Esophagus squamous epithelium (tissue), 4 donors: Measurements from ENCODE around the gene MAP4K4.

ENCODE experiments used
- POLR2A ChIP-seq, 4 donors: fragments of 450-650 bp; IDR thresholded peaks; one replicate each; pipeline ENCODE4 v1.6.1; 2017; ENCODE audit warnings: antibody characterized with exemption in 4 of 4, mild to moderate bottlenecking in 4 of 4, moderate library complexity in 3 of 4
- TF ChIP-seq, protein P1 (sequence below), 6 experiments: fragments of 450-650 bp in 4 of 6; fragments of 200-600 bp in 2 of 6; sonication (generic) in 2 of 6; IDR thresholded peaks; one replicate each; pipeline ENCODE4 v1.5.1; 2016 to 2019; ENCODE audit warnings: antibody characterized with exemption in 6 of 6, mild to moderate bottlenecking in 4 of 6, moderate library complexity in 4 of 6

DNA sequence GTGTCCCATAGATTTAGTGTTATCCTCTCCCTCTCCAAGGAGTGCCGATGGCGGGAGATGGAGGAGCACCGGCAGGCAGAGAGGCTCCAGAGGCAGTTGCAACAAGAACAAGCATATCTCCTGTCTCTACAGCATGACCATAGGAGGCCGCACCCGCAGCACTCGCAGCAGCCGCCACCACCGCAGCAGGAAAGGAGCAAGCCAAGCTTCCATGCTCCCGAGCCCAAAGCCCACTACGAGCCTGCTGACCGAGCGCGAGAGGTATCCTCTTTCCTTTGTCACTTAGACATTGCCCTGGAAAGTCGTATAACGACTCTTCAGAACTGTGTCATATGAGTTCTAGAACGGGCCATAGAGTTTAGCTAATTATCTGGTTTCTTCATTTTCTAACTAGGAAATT, 162.1 kb downstream of the MAP4K4 start:
- TF ChIP-seq POLR2A (IDR thresholded peaks at IDR 0.05) = no peak
- TF ChIP-seq, protein P1, sequence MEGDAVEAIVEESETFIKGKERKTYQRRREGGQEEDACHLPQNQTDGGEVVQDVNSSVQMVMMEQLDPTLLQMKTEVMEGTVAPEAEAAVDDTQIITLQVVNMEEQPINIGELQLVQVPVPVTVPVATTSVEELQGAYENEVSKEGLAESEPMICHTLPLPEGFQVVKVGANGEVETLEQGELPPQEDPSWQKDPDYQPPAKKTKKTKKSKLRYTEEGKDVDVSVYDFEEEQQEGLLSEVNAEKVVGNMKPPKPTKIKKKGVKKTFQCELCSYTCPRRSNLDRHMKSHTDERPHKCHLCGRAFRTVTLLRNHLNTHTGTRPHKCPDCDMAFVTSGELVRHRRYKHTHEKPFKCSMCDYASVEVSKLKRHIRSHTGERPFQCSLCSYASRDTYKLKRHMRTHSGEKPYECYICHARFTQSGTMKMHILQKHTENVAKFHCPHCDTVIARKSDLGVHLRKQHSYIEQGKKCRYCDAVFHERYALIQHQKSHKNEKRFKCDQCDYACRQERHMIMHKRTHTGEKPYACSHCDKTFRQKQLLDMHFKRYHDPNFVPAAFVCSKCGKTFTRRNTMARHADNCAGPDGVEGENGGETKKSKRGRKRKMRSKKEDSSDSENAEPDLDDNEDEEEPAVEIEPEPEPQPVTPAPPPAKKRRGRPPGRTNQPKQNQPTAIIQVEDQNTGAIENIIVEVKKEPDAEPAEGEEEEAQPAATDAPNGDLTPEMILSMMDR (IDR thresholded peaks at IDR 0.05) = no peak
